WTC11 (cell line): ENCODE data around the gene BCAS3. TPM values are rescaled to one million over a fixed set of nuclear protein-coding genes. Genes with fewer than 3 reads are reported as not detected.
"Not testable (repeated sequence)": the region's sequence is repeated elsewhere in the genome, so short reads cannot be mapped to it uniquely, and the experiment has no call there.

Experiments used
- ATAC-seq: fragments of 200-7000 bp; cut with Tn5 transposase; 2 replicates; pipeline ENCODE4 v1.10.0; 2021; ENCODE audit warnings: mild to moderate bottlenecking, moderate library complexity
- CTCF ChIA-PET: fragments of 300-600 bp; sonication (Branson Sonifier 250); formaldehyde crosslinking; loops from one replicate; lab custom pipeline; 2021; ENCODE audit warnings: antibody characterized with exemption; lab: Charles Lee
- POLR2A ChIA-PET: fragments of 350-600 bp; sonication (Branson Sonifier 250); formaldehyde crosslinking; loops from one replicate; lab custom pipeline; 2021; ENCODE audit warnings: antibody characterized with exemption; lab: Charles Lee
- DNase-seq: peaks from one replicate; pipeline ENCODE4 v3.0.0; 2021; ENCODE audit warnings: low spot score
- H3K27ac Mint-ChIP-seq: 2 replicates; pipeline ENCODE4 v1.8.0; 2021; ENCODE audit warnings: mixed read lengths
- H3K27me3 Mint-ChIP-seq: 2 replicates; pipeline ENCODE4 v1.8.0; 2021; ENCODE audit warnings: low read depth, mild to moderate bottlenecking, moderate library complexity, mixed read lengths
- H3K36me3 Mint-ChIP-seq: 2 replicates; pipeline ENCODE4 v1.8.0; 2021; ENCODE audit warnings: mixed read lengths
- H3K4me1 Mint-ChIP-seq: 2 replicates; pipeline ENCODE4 v1.8.0; 2022; ENCODE audit warnings: mixed read lengths
- H3K4me3 Mint-ChIP-seq: 2 replicates; pipeline ENCODE4 v1.8.0; 2021; ENCODE audit warnings: mild to moderate bottlenecking, moderate library complexity, mixed read lengths
- H3K9me3 Mint-ChIP-seq: 2 replicates; pipeline ENCODE4 v1.8.0; 2021; ENCODE audit warnings: mixed read lengths
- CDX4 ChIP-seq: fragments of 250-450 bp; sonication (Bioruptor Pico); IDR thresholded peaks from 2 replicates; pipeline ENCODE4 v1.9.0; 2021; ENCODE audit warnings: moderate library complexity, mild to moderate bottlenecking, inconsistent platforms, borderline replicate concordance
- EMX1 ChIP-seq: fragments of 250-450 bp; sonication (Bioruptor Pico); IDR thresholded peaks from 2 replicates; pipeline ENCODE4 v1.8.0; 2021; ENCODE audit warnings: mild to moderate bottlenecking
- GABPB1 ChIP-seq: sonication (generic); formaldehyde crosslinking; IDR thresholded peaks from 2 replicates; pipeline ENCODE4 v1.8.1; 2023; ENCODE audit warnings: mild to moderate bottlenecking, missing genetic modification reagents
- HMGA2 ChIP-seq: fragments of 250-450 bp; sonication (Bioruptor Pico); IDR thresholded peaks from 2 replicates; pipeline ENCODE4 v1.4.0; 2021; ENCODE audit warnings: mild to moderate bottlenecking, moderate library complexity
- JUN ChIP-seq: sonication (generic); formaldehyde crosslinking; IDR thresholded peaks from 2 replicates; pipeline ENCODE4 v1.8.0; 2023; ENCODE audit warnings: mild to moderate bottlenecking, missing genetic modification reagents
- KAT7 ChIP-seq: sonication (generic); formaldehyde crosslinking; IDR thresholded peaks from 2 replicates; pipeline ENCODE4 v1.8.1; 2023; ENCODE audit warnings: missing genetic modification reagents, mild to moderate bottlenecking, borderline replicate concordance
- MAX ChIP-seq: sonication (generic); formaldehyde crosslinking; IDR thresholded peaks from 2 replicates; pipeline ENCODE4 v1.8.0; 2022; ENCODE audit warnings: mild to moderate bottlenecking, missing genetic modification reagents
- MLX ChIP-seq: sonication (generic); formaldehyde crosslinking; IDR thresholded peaks from 2 replicates; pipeline ENCODE4 v1.8.1; 2023; ENCODE audit warnings: mild to moderate bottlenecking, missing genetic modification reagents, moderate library complexity
- NFE2L1 ChIP-seq: sonication (generic); formaldehyde crosslinking; IDR thresholded peaks from 2 replicates; pipeline ENCODE4 v1.8.1; 2023; ENCODE audit warnings: missing genetic modification reagents
- NR1H2 ChIP-seq: sonication (generic); formaldehyde crosslinking; IDR thresholded peaks from 2 replicates; pipeline ENCODE4 v1.9.0; 2021; ENCODE audit warnings: mild to moderate bottlenecking, moderate library complexity, missing genetic modification reagents
- NR3C1 ChIP-seq: sonication (generic); formaldehyde crosslinking; conservative IDR thresholded peaks from 2 replicates; pipeline ENCODE4 v1.8.1; 2023; ENCODE audit warnings: low read depth, mild to moderate bottlenecking, missing genetic modification reagents
- PREB ChIP-seq: sonication (generic); formaldehyde crosslinking; IDR thresholded peaks from 2 replicates; pipeline ENCODE4 v1.8.1; 2022; ENCODE audit warnings: mild to moderate bottlenecking, missing genetic modification reagents, moderate library complexity, borderline replicate concordance
- PRRX2 ChIP-seq: fragments of 250-450 bp; sonication (Bioruptor Pico); IDR thresholded peaks from 2 replicates; pipeline ENCODE4 v1.8.0; 2021; ENCODE audit warnings: mild to moderate bottlenecking
- ZBTB21 ChIP-seq: sonication (generic); formaldehyde crosslinking; IDR thresholded peaks from 2 replicates; pipeline ENCODE4 v1.8.1; 2023; ENCODE audit warnings: mild to moderate bottlenecking, missing genetic modification reagents, borderline replicate concordance
- ZNF396 ChIP-seq: fragments of 250-450 bp; sonication (Bioruptor Pico); IDR thresholded peaks from 2 replicates; pipeline ENCODE4 v1.8.0; 2021; ENCODE audit warnings: mild to moderate bottlenecking, moderate library complexity, borderline replicate concordance
- total RNA-seq: library from RNA; stranded (reverse); gene quantifications from 3 replicates; pipeline ENCODE4 v1.2.3, GENCODE V29; 2021
- TF ChIP-seq, protein P1 (sequence below): sonication (generic); formaldehyde crosslinking; IDR thresholded peaks from 2 replicates; pipeline ENCODE4 v1.8.1; 2022; ENCODE audit warnings: mild to moderate bottlenecking, moderate library complexity, missing genetic modification reagents
- TF ChIP-seq, protein P2 (sequence below): fragments of 250-450 bp; sonication (Bioruptor Pico); IDR thresholded peaks from 2 replicates; pipeline ENCODE4 v1.9.0; 2021; ENCODE audit warnings: mild to moderate bottlenecking
- TF ChIP-seq, protein P3 (sequence below): sonication (generic); formaldehyde crosslinking; IDR thresholded peaks from 2 replicates; pipeline ENCODE4 v1.8.1; 2023; ENCODE audit warnings: mild to moderate bottlenecking, missing genetic modification reagents
- TF ChIP-seq, protein P4 (sequence below): fragments of 200-600 bp; IDR thresholded peaks from 2 replicates; pipeline ENCODE4 v1.8.0; 2022; ENCODE audit warnings: antibody characterized with exemption
- TF ChIP-seq, protein P5 (sequence below): sonication (generic); formaldehyde crosslinking; IDR thresholded peaks from 2 replicates; pipeline ENCODE4 v1.8.0; 2022; ENCODE audit warnings: mild to moderate bottlenecking, missing genetic modification reagents

Gene BCAS3
- total RNA-seq, 1 experiment from 2014 or later = 15.5 TPM

DNA sequence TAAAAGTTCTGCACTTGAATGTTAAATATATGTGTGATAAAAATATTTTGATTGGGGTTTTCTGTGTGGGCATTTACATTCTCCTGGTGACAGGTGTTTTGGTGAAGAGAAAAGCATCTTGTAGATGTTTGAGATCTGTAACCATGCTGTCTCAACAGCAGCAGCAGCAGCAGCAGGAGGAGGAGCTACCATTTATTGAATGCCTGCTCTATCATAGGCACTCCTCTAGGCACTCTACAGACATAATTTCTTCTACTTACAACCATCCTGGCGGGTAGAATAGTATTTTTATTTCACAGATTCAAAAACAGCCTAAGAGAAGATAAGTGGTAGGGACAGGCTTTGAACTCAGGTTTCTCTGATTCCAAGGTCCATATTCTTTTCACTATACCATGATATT, 562.3 kb downstream of the BCAS3 start:
- H3K9me3 Mint-ChIP-seq = peaks cover 12% of the 10 kb centered on the region; the same call in 1 of the 2 replicates
- no peaks in the 10 kb centered on the region; the same call in 1 of the 2 replicates for H3K27me3 Mint-ChIP-seq
- CTCF ChIA-PET = no interaction called here
- H3K4me1 Mint-ChIP-seq = peaks cover 28% of the 10 kb centered on the region
- no peak overlapping the region for H3K4me3 Mint-ChIP-seq
- peaks cover 9% of the 10 kb centered on the region for H3K36me3 Mint-ChIP-seq
- H3K27ac Mint-ChIP-seq = no peak overlapping the region
- ATAC-seq (no peak), DNase-seq (no peak)
- TF ChIP-seq, protein P1, sequence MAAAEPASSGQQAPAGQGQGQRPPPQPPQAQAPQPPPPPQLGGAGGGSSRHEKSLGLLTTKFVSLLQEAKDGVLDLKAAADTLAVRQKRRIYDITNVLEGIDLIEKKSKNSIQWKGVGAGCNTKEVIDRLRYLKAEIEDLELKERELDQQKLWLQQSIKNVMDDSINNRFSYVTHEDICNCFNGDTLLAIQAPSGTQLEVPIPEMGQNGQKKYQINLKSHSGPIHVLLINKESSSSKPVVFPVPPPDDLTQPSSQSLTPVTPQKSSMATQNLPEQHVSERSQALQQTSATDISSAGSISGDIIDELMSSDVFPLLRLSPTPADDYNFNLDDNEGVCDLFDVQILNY (CRISPR knock-in tag) = no peak
- TF ChIP-seq, protein P2, sequence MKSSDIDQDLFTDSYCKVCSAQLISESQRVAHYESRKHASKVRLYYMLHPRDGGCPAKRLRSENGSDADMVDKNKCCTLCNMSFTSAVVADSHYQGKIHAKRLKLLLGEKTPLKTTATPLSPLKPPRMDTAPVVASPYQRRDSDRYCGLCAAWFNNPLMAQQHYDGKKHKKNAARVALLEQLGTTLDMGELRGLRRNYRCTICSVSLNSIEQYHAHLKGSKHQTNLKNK (CRISPR knock-in tag) = no peak
- no peak for TF ChIP-seq PREB
- TF ChIP-seq PRRX2 (CRISPR knock-in tag) = no peak
- no peak for TF ChIP-seq NR1H2 (CRISPR knock-in tag)
- TF ChIP-seq HMGA2 (CRISPR knock-in tag) = no peak
- no peak for TF ChIP-seq NFE2L1 (CRISPR knock-in tag)
- TF ChIP-seq ZNF396 = no peak
- no peak for TF ChIP-seq MAX
- TF ChIP-seq CDX4 = no peak
- TF ChIP-seq MLX (CRISPR knock-in tag) = no peak
- no peak for TF ChIP-seq NR3C1 (CRISPR knock-in tag)
- no peak for TF ChIP-seq ZBTB21
- TF ChIP-seq GABPB1 = no peak
- POLR2A ChIA-PET = no interaction called here

GRCh38 chr17:61240851-61241468, 563.3 kb downstream of the BCAS3 start:
- peaks cover 12% of the 10 kb centered on the region; the same call in 1 of the 2 replicates for H3K9me3 Mint-ChIP-seq
- H3K4me1 Mint-ChIP-seq = peaks cover 26% of the 10 kb centered on the region
- ChIA-PET POLR2A (no interaction called here), CTCF (interaction anchor here (1.3 kb wide), 1 partner anchor 118 kb away, joined by 3 read pairs; no protein-coding TSS in a partner anchor)
- no peaks in the 10 kb centered on the region for H3K27me3 Mint-ChIP-seq
- H3K27ac Mint-ChIP-seq = no peak overlapping the region
- no peak for DNase-seq
- no peak for TF ChIP-seq EMX1 (CRISPR knock-in tag)
- TF ChIP-seq, protein P3, sequence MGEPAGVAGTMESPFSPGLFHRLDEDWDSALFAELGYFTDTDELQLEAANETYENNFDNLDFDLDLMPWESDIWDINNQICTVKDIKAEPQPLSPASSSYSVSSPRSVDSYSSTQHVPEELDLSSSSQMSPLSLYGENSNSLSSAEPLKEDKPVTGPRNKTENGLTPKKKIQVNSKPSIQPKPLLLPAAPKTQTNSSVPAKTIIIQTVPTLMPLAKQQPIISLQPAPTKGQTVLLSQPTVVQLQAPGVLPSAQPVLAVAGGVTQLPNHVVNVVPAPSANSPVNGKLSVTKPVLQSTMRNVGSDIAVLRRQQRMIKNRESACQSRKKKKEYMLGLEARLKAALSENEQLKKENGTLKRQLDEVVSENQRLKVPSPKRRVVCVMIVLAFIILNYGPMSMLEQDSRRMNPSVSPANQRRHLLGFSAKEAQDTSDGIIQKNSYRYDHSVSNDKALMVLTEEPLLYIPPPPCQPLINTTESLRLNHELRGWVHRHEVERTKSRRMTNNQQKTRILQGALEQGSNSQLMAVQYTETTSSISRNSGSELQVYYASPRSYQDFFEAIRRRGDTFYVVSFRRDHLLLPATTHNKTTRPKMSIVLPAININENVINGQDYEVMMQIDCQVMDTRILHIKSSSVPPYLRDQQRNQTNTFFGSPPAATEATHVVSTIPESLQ = no peak
- TF ChIP-seq, protein P4, sequence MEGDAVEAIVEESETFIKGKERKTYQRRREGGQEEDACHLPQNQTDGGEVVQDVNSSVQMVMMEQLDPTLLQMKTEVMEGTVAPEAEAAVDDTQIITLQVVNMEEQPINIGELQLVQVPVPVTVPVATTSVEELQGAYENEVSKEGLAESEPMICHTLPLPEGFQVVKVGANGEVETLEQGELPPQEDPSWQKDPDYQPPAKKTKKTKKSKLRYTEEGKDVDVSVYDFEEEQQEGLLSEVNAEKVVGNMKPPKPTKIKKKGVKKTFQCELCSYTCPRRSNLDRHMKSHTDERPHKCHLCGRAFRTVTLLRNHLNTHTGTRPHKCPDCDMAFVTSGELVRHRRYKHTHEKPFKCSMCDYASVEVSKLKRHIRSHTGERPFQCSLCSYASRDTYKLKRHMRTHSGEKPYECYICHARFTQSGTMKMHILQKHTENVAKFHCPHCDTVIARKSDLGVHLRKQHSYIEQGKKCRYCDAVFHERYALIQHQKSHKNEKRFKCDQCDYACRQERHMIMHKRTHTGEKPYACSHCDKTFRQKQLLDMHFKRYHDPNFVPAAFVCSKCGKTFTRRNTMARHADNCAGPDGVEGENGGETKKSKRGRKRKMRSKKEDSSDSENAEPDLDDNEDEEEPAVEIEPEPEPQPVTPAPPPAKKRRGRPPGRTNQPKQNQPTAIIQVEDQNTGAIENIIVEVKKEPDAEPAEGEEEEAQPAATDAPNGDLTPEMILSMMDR = no peak
- no peak for TF ChIP-seq KAT7 (CRISPR knock-in tag)
- TF ChIP-seq, protein P5, sequence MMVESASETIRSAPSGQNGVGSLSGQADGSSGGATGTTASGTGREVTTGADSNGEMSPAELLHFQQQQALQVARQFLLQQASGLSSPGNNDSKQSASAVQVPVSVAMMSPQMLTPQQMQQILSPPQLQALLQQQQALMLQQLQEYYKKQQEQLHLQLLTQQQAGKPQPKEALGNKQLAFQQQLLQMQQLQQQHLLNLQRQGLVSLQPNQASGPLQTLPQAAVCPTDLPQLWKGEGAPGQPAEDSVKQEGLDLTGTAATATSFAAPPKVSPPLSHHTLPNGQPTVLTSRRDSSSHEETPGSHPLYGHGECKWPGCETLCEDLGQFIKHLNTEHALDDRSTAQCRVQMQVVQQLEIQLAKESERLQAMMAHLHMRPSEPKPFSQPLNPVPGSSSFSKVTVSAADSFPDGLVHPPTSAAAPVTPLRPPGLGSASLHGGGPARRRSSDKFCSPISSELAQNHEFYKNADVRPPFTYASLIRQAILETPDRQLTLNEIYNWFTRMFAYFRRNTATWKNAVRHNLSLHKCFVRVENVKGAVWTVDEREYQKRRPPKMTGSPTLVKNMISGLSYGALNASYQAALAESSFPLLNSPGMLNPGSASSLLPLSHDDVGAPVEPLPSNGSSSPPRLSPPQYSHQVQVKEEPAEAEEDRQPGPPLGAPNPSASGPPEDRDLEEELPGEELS (CRISPR knock-in tag) = no peak
- no peak for TF ChIP-seq JUN
- H3K36me3 Mint-ChIP-seq = peaks cover 9% of the 10 kb centered on the region
- H3K4me3 Mint-ChIP-seq = no peak overlapping the region
- ATAC-seq = no peak

DNA sequence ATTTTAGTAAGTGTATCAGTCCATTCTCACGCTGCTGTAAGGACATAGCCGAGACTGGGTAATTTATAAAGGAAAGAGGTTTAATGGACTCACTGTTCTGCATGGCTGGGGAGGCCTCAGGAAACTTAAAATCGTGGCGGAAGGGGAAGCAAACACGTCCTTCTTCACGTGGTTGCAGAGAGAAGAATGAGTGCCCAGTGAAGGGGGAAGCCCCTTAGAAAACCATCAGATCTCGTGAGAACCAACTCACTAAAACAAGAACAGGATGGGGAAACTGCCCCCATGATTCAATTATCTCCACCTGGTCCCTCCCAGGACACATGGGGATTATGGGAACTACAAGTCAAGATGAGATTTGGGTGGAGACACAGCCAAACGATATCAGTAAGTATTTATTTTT, 567.3 kb downstream of the BCAS3 start:
- CTCF ChIA-PET = interaction anchor here (0.8 to 1.0 kb wide), 3 partner anchors 40 to 273 kb away, joined by 4 read pairs; no protein-coding TSS in a partner anchor
- H3K27me3 Mint-ChIP-seq, POLR2A ChIA-PET, H3K4me3 Mint-ChIP-seq, DNase-seq, H3K9me3 Mint-ChIP-seq, ATAC-seq, H3K36me3 Mint-ChIP-seq: not testable (repeated sequence)
- Mint-ChIP-seq H3K4me1 (peaks cover 50% of the 10 kb centered on the region), H3K27ac (peak overlapping the region; percentile 89; the same call in 1 of the 2 replicates)
